Measurements from ENCODE around the gene IL17C.
A peak's percentile ranks its signal among the peaks of the same experiment; 100 is the strongest.
"Not testable (repeated sequence)": the region's sequence is repeated elsewhere in the genome, so short reads cannot be mapped to it uniquely, and the experiment has no call there.

IL17C gene, protein sequence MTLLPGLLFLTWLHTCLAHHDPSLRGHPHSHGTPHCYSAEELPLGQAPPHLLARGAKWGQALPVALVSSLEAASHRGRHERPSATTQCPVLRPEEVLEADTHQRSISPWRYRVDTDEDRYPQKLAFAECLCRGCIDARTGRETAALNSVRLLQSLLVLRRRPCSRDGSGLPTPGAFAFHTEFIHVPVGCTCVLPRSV

DNA sequence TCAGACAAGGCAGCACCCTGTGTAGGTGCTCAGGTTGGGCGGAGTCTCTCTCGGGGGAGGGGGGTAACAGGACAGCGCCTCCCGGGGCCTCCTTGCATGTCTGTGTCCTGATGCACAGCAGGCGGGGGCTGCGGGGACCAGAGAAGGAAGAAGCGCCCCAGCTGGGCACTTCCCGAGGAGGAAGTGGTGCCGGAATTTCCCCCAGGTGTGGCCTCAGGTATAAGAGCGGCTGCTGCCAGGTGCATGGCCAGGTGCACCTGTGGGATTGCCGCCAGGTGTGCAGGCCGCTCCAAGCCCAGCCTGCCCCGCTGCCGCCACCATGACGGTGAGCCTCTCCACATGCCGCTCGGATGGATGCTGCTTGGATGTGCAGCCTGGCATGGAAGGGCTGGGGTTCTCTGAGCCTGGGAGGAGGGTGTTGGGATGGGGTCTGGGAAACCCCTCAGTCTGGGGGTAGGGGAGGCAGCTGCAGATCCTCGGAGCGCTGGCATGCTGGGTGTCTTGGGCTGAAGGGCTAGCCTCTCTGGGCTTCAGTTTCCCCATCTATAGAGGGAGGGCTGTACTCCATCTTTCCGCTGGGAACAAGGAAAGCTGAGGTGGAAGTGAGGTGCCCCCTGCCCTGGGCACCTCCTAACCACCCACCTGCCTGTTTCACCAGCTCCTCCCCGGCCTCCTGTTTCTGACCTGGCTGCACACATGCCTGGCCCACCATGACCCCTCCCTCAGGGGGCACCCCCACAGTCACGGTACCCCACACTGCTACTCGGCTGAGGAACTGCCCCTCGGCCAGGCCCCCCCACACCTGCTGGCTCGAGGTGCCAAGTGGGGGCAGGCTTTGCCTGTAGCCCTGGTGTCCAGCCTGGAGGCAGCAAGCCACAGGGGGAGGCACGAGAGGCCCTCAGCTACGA is at the start of gene IL17C:
IL17C (plus strand) TSS at position 250 of the 908 bp plus-strand sequence; CDS start at position 320, 70 bp downstream.
- DNase-seq: no peak

DNA sequence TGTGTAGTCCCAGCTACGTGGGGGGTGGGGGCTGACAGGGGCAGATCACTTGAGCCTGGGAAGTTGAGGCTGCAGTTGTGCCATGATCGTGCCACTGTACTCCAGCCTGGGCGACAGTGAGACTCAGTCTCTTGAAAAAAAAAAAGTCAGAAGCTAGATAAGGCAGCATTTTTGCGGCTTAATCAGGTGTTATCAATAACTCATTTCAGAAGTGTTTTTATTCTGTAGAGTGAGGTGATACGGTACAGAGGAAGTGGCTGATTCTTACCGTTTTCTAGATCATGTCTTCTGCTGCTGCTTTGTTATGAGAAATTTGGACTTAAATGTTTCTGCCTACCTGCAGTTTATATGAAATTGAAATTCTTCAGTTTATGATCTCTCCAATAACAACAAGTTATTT is 49.6 kb upstream of the IL17C start:
- no peak for DNase-seq

DNA sequence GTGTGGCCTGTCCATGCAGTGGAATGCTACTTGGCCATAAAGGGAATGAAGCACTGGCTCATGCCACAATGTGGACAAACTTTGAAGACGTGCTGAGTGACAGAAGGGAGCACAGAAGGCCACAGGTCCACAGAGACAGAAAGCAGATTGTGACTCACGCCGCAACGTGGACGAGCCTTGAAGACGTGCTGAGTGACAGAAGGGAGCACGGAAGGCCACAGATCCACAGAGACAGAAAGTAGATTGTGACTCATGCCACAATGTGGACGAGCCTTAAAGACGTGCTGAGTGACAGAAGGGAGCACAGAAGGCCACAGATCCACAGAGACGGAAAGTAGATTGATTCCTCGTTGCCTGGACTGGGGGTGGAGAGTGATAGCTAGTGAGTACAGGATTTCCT is 48.9 kb upstream of the IL17C start:
- no peak for DNase-seq

DNA sequence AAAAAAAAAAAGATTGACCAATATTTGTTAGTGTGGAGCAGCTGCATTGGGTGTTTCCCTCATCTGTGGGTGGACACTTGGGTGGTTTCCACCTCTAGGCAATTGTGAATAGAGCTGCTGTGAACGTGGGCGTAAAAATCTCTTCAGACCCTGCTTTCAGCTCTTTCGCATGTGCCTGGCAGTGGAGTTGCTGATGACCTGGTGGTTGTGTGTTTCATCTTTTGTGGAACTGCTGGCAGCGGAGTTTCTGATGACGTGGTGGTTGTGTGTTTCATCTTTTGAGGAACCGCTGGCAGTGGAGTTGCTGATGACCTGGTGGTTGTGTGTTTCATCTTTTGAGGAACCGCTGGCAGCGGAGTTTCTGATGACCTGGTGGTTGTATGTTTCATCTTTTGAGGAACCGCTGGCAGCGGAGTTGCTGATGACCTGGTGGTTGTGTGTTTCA is 46.8 kb upstream of the IL17C start:
- DNase-seq: peak; percentile 21

DNA sequence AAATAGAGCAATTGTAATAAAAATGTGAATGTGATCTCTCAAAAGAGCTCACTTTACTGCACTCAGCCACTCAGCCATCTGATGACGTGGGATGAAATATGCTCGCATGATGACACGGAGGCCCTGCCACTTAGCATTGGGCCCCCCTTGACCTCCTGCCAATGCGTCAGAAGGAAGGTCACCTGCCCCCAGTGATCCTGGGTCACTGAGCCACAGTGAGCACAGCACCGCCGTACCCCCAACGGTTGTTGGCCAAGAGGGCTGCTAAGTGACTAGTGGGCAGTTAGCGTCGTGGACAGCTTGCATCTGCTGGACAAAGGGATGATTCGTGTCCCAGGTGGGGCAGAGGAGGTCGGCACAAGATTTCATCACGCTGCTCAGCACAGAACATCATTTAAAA is 45.3 kb upstream of the IL17C start:
- DNase-seq: no peak

DNA sequence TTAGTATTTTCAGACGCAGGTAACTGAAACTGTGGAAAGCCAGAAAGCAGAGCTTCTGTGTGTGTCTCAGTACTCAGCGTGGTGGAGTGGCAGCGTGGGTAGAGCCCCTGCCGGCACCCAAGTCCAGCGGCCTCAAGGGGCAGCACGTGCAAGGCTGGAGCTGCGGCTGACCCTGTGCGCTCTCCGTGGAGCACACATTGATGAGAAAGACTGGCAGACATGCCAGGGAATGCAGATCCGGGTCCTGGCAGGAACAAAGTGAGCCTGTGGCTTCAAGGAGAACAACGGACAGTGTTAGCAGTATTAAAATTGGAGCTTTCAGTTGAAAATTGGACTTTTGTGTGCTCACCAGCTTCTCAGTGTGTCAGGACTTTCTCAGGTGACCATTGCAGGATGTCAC is 44.9 kb upstream of the IL17C start:
- no peak for DNase-seq

DNA sequence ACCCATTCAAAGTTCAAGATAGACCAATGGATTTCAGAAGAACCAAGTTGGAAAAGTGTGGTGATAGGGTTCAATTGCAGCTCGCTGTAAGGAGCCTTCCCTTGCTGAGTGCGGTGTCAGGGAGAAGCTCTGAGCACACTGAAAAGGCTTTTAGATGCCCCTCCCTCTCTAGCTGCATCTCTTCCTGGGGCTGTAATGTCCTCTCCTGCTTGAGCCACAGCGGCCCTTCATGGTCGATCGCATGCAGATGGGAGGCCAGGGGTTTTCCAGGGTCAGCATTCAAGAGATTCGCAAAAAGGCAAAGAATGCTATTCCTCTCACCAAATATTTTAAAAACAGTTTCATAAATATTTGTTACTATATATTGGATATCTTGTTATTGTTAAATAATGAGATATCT is 44.5 kb upstream of the IL17C start:
- DNase-seq: no peak

DNA sequence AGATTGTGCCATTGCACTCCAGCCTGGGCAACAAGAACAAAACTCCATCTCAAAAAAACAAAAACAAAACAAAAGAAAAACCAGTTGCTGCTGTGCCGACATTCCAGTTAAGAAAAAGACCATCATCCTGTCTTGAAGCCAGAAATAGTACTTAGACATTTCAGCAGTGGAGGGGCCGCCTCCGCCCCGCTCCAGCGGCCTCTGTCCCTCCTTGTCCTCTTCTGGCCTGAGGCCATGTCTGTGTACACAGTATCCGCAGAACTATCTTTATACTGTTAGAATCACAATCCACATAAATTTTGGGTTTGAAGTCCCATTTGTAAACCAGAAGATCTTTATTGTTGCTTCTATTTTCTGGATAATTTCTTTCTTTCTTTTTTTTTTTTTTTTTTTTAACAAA is 43.3 kb upstream of the IL17C start:
- no peak for DNase-seq

DNA sequence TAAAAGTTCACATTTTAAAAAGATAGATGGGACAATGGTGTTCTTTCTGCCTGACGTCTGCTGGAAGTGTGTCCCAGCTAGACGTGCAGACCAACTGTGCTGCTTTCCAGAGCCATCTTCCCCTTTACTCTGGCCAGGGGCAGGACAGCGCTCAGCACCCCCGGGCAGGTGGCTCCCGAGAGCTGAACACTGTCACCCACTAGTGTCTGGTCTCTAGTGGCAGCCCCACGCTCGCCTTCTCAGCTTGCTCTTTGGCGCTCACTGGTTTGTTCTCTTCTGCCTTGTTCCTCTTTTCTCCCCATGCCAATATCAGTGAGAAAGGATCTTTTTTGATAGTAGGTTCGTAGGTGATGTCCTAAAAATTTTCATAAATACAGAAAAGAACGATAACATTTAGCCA is 42.5 kb upstream of the IL17C start:
- no peak for DNase-seq

DNA sequence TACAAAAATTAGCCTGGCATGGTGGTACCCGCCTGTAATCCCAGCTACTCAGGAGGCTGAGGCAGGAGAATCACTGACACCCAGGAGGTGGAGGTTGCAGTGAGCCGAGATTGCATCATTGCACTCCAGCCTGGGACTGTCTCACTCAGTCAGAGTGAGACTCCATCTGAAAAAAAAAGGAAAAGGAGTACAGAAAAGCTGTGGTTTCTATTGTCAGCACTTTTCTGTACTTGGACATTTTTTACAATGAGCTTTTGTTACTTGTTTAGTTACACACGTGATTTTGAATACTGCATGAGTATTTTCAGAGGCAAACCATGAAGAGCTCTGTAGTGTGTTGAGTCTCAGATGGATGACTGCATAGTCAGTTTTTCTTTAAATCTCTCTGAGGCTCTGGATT is 41.9 kb upstream of the IL17C start:
- no peak for DNase-seq

DNA sequence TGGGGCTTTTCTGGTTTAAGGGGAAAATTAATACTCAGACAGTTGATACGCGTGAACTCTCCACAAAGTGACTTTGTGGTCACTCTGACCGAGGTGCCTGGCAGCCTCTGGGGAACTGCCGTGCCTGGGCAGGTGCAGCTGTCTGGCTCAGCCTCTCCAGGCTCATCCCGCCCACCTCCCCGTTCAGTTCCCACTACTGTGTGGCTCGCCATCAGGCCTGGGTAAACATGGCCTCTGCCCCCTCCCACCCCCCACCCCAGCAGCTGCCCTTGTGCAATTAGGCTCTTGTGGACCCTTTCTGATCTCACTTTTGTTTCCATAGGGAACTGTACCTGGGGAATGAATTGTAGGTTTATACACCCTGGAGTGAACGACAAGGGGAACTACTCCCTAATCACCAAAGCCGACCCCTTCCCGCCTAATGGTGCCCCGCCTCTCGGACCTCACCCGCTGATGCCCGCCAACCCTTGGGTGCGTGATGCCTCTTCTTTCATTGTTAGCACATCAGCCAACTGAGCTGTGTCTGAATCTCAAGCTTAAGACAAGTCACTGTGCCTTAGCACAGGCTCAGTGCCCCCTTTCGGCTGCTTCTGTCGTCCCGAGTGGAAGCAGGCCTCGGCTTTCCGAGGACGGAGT is 40.4 kb upstream of the IL17C start:
- DNase-seq: no peak

DNA sequence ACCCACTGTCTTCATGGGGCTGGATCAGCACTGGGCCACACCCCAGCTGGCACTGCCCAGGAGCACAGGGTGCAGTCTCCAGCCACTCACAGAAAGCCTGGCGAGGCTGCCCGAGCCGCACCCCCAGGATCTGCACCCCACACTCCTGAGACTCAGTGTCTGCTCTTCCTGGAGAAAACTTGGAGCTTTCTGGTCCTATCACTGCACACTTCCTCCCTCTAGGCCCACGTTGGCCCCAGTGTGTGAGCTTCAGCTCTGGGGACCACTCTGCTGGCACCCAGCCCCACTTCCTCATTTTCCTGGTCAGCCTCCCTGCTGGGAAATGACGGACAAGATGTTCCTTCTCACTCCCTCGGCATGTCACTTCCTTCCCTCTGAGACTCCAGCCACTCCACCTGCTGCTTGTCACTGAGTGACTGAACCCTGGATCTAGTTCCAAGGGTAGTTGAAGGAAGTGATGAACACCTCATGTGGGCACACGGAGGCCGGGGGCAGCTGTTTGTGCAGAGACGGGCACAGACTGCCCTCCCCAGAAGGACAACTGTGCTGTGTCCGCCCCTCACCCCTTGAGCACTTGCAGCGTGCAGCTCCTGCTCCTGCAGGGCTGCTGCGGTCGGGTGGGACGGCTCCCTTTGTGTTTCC is 39.2 kb upstream of the IL17C start:
- DNase-seq: no peak

DNA sequence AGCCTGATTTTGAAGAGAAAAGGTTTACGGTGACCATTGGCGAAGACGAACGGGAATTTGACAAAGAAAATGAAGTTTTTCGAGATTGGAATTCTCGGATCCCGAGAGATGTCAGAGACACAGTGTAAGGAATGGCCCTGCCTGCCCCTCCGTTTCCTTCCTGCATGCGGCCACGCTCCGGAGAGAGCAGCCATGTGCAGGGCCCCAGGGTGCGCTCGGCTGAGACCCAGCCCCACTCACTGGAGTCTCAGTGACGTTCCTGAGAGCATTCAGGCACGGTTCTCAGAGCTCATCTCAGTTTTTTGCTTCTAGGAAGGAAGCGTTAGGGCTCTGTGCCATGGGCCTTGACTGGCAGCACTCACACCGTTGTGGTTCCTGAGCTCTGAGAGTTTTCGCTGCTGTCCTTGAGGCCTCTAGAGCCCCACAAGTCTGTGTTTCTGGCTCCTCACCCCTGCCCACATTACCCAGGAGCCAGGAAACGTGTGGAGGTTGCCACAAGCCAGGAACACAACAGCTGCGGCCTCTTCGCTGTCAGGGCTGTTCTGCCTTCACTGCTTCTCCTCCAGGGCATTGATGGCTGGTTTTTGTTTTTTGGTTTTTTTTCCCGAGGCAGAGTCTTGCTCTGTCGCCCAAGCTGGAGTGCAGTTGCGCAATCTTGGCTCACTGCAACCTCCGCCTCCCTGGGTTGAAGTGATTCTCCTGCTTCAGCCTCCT is 38.4 kb upstream of the IL17C start:
- no peak for DNase-seq

DNA sequence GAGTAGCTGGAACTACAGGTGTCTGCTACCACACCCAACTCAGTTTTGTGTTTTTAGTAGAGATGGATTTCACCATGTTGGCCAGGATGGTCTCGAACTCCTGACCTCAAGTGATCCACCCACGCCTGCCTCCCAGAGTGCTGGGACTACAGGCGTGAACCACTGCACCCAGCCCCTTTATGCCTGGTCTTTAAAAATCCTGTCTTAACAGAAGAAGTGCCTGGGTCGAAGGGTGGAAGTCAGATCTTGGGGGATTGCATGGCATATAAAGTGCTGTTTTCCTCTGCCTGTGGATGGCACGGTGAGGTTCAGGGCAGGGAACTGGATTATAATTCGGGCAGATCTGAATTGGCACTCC is 37.9 kb upstream of the IL17C start:
- no peak for DNase-seq

DNA sequence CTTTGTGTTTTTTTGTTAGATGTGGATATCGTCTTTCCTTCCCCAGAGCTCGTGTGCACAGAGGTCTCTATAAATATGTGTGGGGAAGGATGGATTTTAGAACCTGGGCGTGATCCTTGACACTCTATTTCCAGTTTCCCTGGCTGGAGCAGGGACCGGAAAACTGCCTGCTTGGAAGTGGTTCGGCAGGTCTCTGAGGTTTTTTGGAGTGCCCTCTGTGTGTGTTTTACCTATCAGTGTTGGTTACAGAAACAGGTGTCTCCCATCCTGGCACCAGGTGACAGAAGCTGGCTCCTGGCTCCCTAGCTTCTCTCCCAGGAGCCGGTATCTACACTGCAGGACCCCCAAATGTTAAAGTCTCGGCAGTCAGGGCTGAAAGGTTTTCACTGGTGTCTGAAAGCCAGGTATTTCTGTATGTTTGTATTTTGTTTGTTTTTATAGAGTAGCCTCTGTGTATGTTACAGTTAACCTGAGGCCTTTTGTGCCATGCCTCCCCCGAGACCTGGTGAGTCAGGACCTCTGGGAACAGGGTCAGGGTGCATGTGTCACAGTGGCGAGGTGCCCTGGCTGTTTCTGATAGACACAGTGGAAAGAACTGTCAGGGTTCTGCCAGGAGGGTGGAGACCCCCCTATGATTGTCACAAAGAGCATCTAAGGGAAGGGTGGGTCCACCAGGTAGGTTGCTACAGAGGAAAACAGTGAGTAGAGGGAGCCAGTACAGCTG is 36.9 kb upstream of the IL17C start:
- no peak for DNase-seq

DNA sequence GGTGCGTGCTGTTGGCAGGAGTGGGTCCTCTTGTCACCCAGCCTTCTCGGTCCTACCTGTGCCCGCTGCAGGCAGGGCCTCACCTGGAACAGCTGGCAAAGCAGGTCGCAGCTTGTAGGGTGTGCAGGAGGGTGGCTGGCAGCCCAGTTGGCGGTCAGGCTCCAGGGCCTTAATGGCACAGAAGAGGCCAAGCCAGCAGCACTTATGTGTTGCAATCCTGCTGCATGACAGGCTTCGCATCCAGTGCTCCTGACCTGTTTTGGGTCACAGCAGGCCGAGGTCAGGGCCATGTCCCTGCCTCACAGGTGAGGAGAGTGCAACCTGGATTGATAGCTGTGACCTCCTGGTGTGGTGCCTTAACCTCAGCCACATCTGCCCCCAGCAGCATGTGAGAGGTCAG is 36.3 kb upstream of the IL17C start:
- no peak for DNase-seq

DNA sequence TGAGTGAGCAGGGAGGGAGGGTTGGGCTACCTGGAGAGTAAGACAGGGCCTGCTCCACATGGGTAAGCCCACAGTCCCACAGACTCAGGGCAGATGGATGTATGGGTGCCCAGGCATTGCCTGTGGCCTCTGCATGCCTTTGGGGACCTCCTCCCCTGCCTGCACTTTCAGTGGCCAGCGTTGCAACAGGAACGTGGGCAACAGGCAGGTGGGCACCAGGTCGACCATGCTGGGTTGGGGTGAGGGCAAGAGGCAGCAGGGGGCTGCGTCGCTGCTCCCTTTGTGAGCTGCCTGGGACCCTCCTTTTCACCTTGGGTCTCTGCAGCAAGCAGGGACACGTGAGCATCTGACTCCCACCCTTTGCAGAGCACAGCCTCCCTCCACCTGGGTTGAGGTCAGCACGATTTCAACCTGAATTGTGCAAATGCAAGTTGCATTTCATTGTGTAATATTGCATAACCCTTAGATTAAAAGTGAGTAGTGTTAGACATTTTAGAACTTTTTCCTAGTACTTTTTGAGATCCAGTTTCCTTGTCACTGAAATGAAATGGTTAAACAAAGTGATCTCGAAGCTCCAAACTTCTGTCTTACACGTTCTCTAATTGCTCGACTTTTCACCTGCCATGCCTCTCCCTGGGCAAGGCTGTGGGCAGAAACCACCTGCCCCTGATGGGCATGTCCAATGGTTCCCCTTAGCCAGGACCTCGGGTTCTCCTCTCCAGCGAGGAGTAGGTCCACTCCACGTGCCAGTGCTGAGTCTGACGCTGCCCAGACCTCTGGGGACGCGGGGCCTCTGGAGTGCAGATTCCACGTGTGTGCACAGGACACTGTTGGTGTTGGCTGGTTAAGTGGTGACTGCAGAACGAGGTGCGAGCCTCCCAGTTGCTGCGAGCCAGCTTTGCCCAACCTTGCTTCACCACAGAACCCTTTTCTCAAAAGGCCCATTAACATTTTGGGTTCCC is 32.9 kb upstream of the IL17C start:
- DNase-seq: no peak

DNA sequence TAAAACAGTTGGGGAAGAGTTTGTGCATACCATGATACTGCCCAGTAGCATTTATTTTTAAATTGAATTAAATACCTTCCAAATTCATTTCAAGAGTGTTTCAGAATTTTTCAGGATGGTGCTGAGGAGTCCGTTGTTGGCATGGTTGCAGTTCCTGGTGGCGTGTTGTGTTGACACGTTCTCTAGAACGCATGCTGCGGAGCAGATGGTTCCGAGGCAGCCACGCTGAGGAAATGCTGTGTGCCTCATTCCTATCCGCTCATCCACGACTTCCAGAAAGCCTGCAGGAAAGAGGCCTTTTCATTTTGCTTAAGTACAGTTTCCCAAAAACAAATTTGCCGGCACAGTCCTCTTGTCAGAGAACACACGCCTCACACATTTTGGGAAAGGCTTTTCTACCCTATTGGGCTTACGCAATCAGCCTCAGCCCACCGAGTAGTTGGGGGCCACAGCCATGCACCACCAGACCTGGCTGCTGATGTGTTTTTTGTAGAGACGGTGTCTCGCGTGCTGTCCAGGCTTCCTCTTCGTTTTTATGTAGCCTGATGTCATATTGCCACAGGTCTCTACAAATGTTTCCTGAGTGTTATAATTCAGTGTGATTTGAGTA is 32.1 kb upstream of the IL17C start:
- DNase-seq: no peak

DNA sequence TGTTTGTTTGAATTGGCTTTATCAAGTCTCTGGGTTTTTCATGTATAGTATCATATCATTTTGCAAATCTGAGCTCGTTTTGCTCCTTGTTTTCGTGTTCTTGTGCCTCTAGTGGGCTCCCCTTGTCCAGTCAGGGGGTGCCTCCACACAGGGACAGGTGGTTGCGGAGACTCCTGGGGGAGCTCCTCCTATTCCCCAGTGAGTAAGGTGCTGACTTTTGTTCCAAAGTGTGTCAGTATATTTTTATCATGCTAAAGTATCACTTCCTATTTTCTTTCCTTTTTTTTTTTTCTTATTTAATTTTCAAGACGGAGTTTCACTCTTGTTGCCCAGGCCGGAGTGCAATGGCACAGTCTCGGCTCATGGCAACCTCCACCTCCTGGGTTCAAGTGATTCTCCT is 30.3 kb upstream of the IL17C start:
- no peak for DNase-seq

DNA sequence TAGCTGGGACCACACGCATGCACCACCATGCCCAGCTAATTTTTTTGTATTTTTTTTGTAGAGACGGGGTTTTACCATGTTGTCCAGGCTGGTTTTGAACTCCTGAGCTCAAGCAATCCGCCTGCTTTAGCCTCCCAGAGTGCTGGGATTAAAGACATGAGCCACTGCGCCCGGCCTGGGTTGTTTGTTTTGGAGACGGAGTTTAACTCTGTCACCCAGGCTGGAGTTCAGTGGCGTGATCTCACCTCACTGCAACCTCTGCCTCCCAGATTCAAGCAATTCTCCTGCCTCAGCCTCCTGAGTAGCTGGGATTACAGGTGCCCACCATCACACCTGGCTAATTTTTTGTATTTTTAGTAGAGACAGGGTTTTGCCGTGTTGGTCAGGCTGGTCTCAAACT is 28.9 kb upstream of the IL17C start:
- not testable (repeated sequence) for DNase-seq

DNA sequence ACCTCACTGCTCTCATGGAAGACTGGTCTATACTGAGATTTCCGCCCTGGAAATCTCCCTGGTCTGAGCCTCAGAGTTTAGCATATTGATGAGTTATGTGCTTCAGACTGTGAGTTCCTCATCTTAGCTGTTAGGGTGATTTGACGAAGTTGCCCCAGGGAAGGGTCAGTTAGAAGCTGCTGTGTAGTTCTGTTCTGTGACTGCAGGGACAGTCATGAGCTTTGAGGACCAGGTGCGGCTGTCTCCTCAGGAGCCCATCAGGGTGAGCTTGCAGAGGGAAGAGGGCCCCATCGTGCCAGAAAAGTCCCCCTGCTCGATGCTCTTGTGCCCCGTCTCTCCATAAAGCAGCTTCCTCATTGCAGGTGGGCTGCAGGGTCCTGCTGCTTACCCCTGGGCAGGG is 28.3 kb upstream of the IL17C start:
- no peak for DNase-seq

Measured in stimulated activated CD4-positive, alpha-beta T cell treated with anti-CD3 and anti-CD28 coated beads, Interleukin-12 subunit alpha, Interleukin-12 subunit beta, amount 100 ng/mL, for 4 hours (primary cell).